Iris pigment epithelial cell (primary cell): ENCODE measurements around the gene GPER1.
A peak's percentile ranks its signal among the peaks of the same experiment; 100 is the strongest.

Experiments
- DNase-seq: peaks from one replicate; pipeline ENCODE4 v3.0.0-alpha.2; 2011; ENCODE audit warnings: low read depth

GPER1 gene

DNA sequence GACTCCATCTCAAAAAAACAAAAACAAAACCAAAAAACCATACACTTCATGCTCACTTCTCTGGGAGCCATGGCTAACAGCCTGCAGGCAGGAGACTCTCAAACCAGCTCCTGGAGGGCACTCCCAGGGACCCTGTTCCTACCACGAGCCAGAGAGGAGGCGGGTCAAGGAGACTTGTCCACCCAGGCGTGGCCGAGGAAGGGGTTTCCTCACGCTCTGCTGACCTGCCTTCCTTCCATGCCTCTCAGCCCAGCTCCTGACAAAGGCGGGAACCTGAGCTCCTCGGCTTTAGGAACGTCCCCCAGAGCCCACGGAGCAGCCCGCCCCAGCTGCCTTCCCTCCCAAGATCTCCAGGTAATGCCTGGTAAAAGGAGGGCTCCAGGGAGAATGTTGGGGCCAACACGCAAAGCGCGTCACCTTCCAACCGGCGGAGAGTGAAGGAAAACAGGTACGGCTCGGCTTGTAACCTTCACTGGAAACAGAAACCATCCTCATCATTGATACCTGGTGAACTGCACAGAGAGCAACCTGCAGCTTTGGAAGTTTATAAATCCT lies 34.0 kb upstream of the GPER1 start:
- no peak for DNase-seq

DNA sequence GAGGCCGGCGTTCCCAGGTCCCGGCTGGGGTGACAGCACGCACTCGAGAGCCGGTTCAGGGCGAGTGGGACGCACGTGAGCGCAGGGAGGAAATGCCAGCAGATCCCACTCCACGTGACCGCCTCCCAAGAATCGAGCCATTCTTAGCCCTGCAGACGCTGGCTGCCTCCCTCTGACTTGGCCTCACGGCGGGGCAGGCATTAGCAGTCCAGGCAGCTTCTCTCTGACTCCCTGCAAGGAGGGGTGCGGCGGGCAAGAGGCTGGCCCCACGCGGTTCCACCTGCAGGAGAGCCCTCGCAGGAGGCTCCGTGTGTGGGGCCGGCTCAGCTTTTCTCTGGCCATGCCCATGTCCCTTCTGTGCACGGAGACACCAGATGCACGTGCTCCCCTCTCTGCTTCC lies 33.5 kb upstream of the GPER1 start:
- no peak for DNase-seq

- peak; percentile 57 for DNase-seq
These were observed 33.0 kb upstream of the GPER1 start for GRCh38 chr7:1054861-1055450.

GRCh38 chr7:1055491-1055955 lies 32.4 kb upstream of the GPER1 start:
- DNase-seq = no peak

GRCh38 chr7:1055956-1056784 lies 31.7 kb upstream of the GPER1 start:
- DNase-seq = no peak

- no peak for DNase-seq
These were observed 31.0 kb upstream of the GPER1 start for GRCh38 chr7:1056785-1057410.

GRCh38 chr7:1057416-1058291 lies 30.3 kb upstream of the GPER1 start:
- no peak for DNase-seq

- no peak for DNase-seq
These were observed 29.6 kb upstream of the GPER1 start for GRCh38 chr7:1058311-1058710.

DNA sequence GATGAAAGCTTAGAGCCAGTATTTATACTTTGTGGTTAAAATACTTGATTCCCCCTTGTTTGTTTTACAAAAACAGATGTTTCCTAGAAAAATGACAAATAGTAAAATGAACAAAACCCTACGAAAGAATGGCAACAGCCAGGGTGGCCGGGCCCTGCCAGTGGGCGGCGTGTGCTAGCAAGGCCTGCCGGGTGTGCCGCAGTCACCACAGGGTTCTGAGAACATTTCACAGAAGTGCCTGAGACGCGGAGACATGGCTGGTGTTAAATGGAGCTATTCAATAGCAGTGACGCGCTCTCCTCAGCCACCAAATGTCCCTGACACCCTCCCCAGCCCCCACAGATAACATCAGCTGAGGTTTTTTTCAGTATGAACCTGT lies 29.1 kb upstream of the GPER1 start:
- DNase-seq = no peak

GRCh38 chr7:1059200-1060091 lies 28.5 kb upstream of the GPER1 start:
- peak; percentile 43 for DNase-seq

DNA sequence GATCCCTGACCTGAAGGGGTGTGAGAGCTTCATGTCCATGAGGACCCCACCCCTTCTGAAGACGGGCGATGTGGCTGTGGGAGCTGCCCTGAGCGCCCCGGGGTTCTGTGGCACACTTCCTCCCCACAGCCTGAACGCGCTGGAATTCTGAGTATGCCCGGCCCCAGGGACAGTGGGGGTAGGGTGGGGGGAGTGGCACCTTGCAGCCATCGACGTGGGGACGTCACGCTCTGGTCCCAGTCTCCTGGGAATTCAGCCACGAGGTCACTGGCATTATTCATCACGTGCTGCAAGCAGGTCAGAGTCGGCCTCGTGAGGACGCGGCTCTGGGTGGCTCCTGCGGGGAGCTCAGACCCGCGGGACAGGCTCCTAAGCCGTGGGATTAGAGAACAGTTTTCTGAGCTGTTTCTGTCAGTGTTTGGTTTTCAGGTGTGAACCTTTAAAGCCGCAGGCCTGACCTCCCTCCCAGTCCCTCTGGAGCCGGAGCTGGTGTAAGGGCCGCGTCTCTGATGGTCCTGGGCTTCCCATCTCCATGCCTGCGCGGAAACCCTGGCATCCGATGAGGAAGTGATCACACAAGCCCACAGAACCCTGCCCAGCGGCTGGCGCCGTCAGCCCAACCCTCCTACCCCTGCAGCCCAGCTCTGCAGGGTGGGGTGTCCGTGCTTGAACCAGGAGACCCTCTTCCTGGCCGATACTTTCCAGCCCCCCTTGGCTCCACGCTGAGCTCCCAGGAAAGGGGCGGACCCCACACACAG lies 27.4 kb upstream of the GPER1 start:
- DNase-seq = peak; percentile 18

DNA sequence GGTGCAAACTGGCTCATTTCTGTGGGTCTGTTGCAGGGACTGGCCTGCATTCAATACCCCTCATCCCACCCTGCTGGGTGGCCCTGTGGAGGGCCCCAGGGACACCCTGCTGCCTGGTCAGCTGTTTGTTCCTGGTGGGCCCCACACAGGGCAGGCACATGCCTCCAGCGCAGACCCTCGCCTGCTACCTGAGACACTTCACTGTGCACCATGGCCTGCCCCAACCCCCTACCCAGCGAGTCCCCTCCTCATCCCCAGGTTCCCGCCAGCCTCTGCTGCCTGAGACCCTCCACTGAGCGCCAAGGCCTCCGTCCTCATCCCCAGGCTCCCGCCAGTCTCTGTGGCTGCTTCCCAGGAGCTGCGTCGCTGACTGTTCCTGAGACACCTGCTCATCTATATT lies 26.7 kb upstream of the GPER1 start:
- DNase-seq = no peak

GRCh38 chr7:1062296-1063294 lies 25.3 kb upstream of the GPER1 start:
- no peak for DNase-seq

DNA sequence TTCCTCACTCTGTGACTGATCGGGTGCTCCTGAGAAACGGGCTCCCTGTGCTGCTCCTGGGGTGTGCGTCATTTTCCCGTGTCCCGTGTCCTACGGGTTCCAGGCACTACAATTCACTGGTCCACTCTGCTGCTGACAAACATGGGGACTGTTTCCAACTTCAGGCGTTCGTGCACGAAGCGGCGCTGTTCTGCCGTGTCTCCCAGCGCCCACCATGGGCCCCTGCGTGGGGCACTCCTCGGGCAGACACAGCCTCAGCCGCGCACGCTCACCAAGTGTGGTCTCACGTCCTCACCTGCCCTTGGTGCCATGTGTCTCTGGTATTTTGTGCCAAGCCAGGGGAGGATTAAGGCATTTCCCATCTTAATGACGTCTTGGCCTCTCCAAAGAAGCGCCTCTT lies 24.6 kb upstream of the GPER1 start:
- no peak for DNase-seq

- no peak for DNase-seq
These were observed 23.3 kb upstream of the GPER1 start for GRCh38 chr7:1064581-1064980.

DNA sequence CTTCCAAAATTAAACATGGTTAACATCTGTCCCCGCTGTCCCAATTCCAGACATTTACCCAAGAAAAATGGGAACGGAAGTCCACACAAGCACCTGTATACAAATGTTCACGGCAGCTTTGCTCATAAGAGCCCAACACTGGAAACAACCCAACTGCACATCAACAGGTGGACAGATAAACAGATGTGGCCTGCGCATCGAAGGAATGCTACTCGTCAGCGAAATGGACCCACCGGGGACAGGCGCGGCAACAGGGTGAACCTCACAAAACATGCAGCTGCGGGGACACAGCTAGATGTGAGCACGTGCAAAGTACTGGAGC lies 22.7 kb upstream of the GPER1 start:
- no peak for DNase-seq

DNA sequence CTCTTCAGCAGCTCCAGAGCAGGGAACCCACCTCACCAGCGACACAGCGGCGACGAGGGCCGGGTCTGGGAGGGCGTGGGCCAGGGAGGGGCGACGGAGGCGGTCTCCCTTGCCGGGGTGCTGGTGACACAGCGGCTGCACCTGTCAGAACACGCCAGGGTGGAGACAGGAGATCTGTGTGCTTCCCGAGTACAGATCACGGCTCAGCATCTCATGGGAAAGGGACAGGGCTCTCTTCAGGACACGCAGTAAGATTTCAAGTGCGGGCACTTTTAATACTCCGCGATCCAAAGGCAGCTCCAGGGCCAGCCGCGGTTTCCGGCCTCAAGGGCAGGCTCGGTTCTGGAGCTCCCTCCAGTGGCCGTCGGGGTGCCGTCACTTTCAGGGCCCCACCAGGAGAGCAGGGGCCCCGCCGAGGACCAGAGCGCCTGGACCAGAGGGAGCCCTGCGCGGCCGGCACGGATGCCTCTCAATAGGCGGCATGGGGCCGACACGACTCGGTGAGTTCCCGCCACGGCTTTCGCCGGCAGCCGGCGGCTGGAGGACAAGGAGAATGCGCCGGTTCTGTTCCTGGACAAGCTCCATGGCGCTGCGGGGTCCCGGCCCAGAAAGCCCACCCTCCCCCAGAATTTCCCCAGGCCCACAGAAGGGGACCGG lies 22.2 kb upstream of the GPER1 start:
- DNase-seq = peak; percentile 61

GRCh38 chr7:1066242-1066588 lies 21.7 kb upstream of the GPER1 start:
- DNase-seq = no peak

GRCh38 chr7:1068013-1068412 lies 19.9 kb upstream of the GPER1 start:
- DNase-seq = no peak
